Measurements from ENCODE around the gene CNOT4. TPM values are rescaled to one million over a fixed set of nuclear protein-coding genes. Genes with fewer than 3 reads are reported as not detected.

Gene CNOT4
- total and polyA plus RNA-seq, 10 of the 15 experiments (the other 5 are each of a cell fraction or from before 2014, with no cell fraction given): 9.4 to 29.6 (median 16.6) TPM

- TF ChIP-seq TBL1XR1 (IDR thresholded peaks at IDR 0.05; ENCODE audit: low read depth, low read length): no peak
- TF ChIP-seq ZNF384 (IDR thresholded peaks at IDR 0.05; ENCODE audit: borderline replicate concordance, low read depth, low read length): no peak
These were observed 7.2 kb upstream of the CNOT4 start (continued) for GRCh38 chr7:135517060-135517459.

DNA sequence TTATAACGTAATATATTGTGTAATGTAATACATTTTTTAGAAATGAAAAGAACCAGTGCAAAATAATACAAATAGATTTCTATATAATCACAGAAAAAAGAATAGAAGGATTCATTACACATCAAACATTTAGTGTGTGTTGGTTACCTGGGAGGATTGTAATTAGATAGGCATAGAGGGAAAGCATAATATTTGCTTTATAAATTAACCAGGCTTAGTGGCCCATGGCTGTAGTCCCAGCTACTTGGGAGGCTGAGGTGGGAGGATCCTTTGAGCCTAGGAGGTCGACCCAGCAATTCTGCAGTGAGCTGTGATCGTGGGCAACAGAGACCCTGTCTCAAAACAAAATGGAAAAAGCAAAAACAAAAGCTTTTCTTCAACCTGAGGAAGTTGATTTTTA lies 5.0 kb upstream of the CNOT4 start:
- Histone ChIP-seq H4K20me1 (ENCODE audit: control insufficient read depth, insufficient read depth) (no peaks in the 10 kb centered on the region), H3K4me3 (no peak overlapping the region), H3K9ac (ENCODE audit: control insufficient read depth, insufficient read depth, low read length) (no peak overlapping the region), H3K79me2 (ENCODE audit: control insufficient read depth, insufficient read depth, low read length) (peaks cover under 1% of the 10 kb centered on the region), H3K36me3 (ENCODE audit: control insufficient read depth in 2 of 2, insufficient read depth in 2 of 2, low read length in 1 of 2) (no peaks in the 10 kb centered on the region), H3K9me3 (replicated peaks; ENCODE audit: control insufficient read depth, insufficient read depth, low read length) (no peaks in the 10 kb centered on the region), H2AFZ (ENCODE audit: control insufficient read depth, low read depth, low read length) (peak overlapping the region; percentile 26; the same call in 1 of the 2 replicates), H3K27ac (ENCODE audit: control insufficient read depth, insufficient read depth) (no peak overlapping the region), H3K4me1 (ENCODE audit: control insufficient read depth, insufficient read depth, low read length) (no peaks in the 10 kb centered on the region), H3K27me3 (replicated peaks in 1 of 2; ENCODE audit: control insufficient read depth in 2 of 2, insufficient read depth in 2 of 2, low read length in 1 of 2) (no peaks in the 10 kb centered on the region), H3K4me2 (ENCODE audit: control insufficient read depth, insufficient read depth) (no peak overlapping the region)
- ChIA-PET POLR2A (no interaction called here), SMC1A (ENCODE audit: uncharacterized antibody, unreplicated experiment) (interaction anchor here (1.0 kb wide), 1 partner anchor 72 kb away, joined by 3 read pairs; no protein-coding TSS in a partner anchor), RAD21 (ENCODE audit: unreplicated experiment) (interaction anchor here (0.9 kb wide), 1 partner anchor 131 kb away, joined by 3 read pairs; no protein-coding TSS in a partner anchor), CTCF (interaction anchor here (1.1 to 4.1 kb wide), 3 partner anchors 9 to 241 kb away, joined by 3 to 15 read pairs (median 3); no protein-coding TSS in a partner anchor)
- intact Hi-C loops (cut with micrococcal nuclease; ENCODE audit: unreplicated experiment) (loop anchor here (5.0 kb wide), 1 partner anchor 147 kb away; the partner anchor contains the start of gene STMP1), in situ Hi-C loops (cut with MboI) (loop anchor here (5.0 kb wide), 1 partner anchor 42 kb away; the partner anchor contains the start of gene NUP205)
- DNase-seq (ENCODE audit: low read depth, low spot score): no peak
- BruUV-seq (replicated peaks): no TSS peak
- WGBS (ENCODE audit: insufficient coverage, insufficient replicate concordance, low lambda C conversion rate, missing lambda C conversion rate): 43% methylated on average over 3 of the region's 3 CpGs
- no peak for FAIRE-seq
- ATAC-seq: no peak
- TF ChIP-seq ZBTB40 (IDR thresholded peaks at IDR 0.05; ENCODE audit: borderline replicate concordance): no peak
- no peak for TF ChIP-seq PBX3 (IDR thresholded peaks at IDR 0.05; ENCODE audit: insufficient replicate concordance, low read depth, low read length)
- no peak for TF ChIP-seq SPI1 (IDR thresholded peaks at IDR 0.05; ENCODE audit: borderline replicate concordance, insufficient read depth, low read depth, low read length)
- no peak for TF ChIP-seq ZBED1 (IDR thresholded peaks at IDR 0.05; ENCODE audit: borderline replicate concordance)
- TF ChIP-seq ATF7 (IDR thresholded peaks at IDR 0.05; ENCODE audit: low read depth): no peak
- no peak for TF ChIP-seq MEF2A (IDR thresholded peaks at IDR 0.05; ENCODE audit: insufficient read depth, low read depth, low read length)
- TF ChIP-seq BCLAF1 (IDR thresholded peaks at IDR 0.05): no peak
- TF ChIP-seq ZNF622 (IDR thresholded peaks at IDR 0.05): no peak
- no peak for TF ChIP-seq EZH2 (IDR thresholded peaks at IDR 0.05; ENCODE audit: borderline replicate concordance, control insufficient read depth, low read depth, low read length)

Data from GM12878 (cell line).